Measurements from ENCODE around the gene CCDC182.

Gene CCDC182

GRCh38 chr17:57699751-57700219 lies 45.3 kb downstream of the CCDC182 start:
- Histone ChIP-seq H3K14ac (ENCODE audit: low read length in 2 of 2) (no peak overlapping the region), H3K36me3 (ENCODE audit: control insufficient read depth in 1 of 2, insufficient read depth in 2 of 2, low read depth in 1 of 2, low read length in 2 of 2) (no peaks in the 10 kb centered on the region), H3K4me1 (ENCODE audit: control insufficient read depth, insufficient read depth, low read depth, low read length) (no peaks in the 10 kb centered on the region), H2AK5ac (ENCODE audit: low read length, severe bottlenecking) (no peak overlapping the region), H4K91ac (ENCODE audit: low read length) (no peak overlapping the region), H3K79me1 (replicated peaks; ENCODE audit: low read length, poor library complexity, severe bottlenecking) (no peaks in the 10 kb centered on the region), H3K4me3 (ENCODE audit: insufficient read depth in 1 of 2, low read depth in 1 of 2, low read length in 2 of 2) (no peak overlapping the region), H3K4ac (ENCODE audit: low read depth in 1 of 2, low read length in 2 of 2) (no peak overlapping the region), H3K9me3 (ENCODE audit: control insufficient read depth, low read length) (peaks cover 6% of the 10 kb centered on the region), H3K18ac (ENCODE audit: low read depth in 1 of 2, low read length in 2 of 2) (no peak overlapping the region), H4K8ac (ENCODE audit: low read length) (no peak overlapping the region), H3K27ac (ENCODE audit: low read length, poor library complexity, severe bottlenecking) (no peak overlapping the region), H2BK12ac (ENCODE audit: low read length in 2 of 2) (no peak overlapping the region), H2BK120ac (ENCODE audit: low read depth, low read length) (no peak overlapping the region), H3K23ac (ENCODE audit: low read length in 2 of 2) (no peak overlapping the region), H3K4me2 (ENCODE audit: low read length, poor library complexity, severe bottlenecking) (no peak overlapping the region), H2BK5ac (ENCODE audit: low read depth, low read length, poor library complexity, severe bottlenecking) (no peak overlapping the region), H2AFZ (ENCODE audit: low read depth, low read length) (no peak overlapping the region), H3K9ac (ENCODE audit: low read length) (no peak overlapping the region), H3K27me3 (ENCODE audit: control insufficient read depth in 1 of 2, insufficient read depth in 1 of 2, low read length in 2 of 2) (peaks cover 21 to 50% of the 10 kb centered on the region in 2 experiments), H2BK15ac (ENCODE audit: low read depth, poor library complexity, severe bottlenecking) (no peak overlapping the region)
- DNase-seq = no peak
- WGBS = 47% methylated on average over 7 of the region's 9 CpGs

DNA sequence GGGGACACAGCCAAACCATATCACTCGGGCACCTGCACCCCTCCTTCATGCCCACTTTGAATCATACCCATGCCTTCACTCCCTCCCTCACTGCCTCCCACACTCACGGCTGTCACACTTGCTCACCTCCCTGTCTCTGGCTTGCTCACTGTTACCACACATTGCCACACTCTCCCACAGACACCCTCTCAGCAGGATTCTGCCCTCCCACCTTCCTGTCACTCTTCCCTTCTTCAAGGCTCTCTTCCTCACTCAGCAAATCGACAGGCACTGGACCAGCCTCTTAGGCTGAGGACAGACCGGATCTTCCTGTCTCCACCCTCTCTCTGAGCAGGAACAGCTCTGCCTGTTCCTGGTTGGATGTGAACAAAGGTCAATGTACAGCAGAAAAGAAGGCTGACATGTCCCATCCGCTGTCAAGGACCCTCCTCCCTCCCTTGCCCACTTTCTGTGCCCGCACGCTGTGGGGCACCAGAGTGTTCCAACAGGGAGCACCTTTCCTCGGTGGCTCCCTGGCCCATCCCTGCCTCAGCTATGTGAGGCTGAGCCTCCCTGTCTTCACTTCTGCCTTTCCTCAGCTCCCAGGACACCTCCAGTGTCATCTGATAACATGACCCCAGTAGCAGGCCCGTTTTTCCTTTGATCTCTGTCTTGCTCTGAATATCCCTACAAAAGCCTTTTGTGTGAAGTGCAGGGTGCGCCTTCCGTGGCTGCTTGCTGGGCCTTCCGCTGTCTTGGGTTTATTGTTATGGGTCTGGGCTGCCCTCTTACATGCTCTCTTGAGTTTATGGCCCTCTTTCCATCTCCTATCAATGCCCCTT lies 47.0 kb downstream of the CCDC182 start:
- H3K4me2 ChIP-seq (ENCODE audit: low read length, poor library complexity, severe bottlenecking) = no peak overlapping the region
- DNase-seq = no peak
- no peak overlapping the region for H3K4ac ChIP-seq (ENCODE audit: low read depth in 1 of 2, low read length in 2 of 2)
- H3K23ac ChIP-seq (ENCODE audit: low read length in 2 of 2) = peak overlapping the region in 1 of 2 experiments; percentile 43
- no peak overlapping the region for H3K27ac ChIP-seq (ENCODE audit: low read length, poor library complexity, severe bottlenecking)
- no peak overlapping the region for H2BK5ac ChIP-seq (ENCODE audit: low read depth, low read length, poor library complexity, severe bottlenecking)
- no peak overlapping the region for H4K91ac ChIP-seq (ENCODE audit: low read length)
- peak overlapping the region in 1 of 2 experiments; percentile 47 for H3K14ac ChIP-seq (ENCODE audit: low read length in 2 of 2)
- H3K18ac ChIP-seq (ENCODE audit: low read depth in 1 of 2, low read length in 2 of 2) = no peak overlapping the region
- no peaks in the 10 kb centered on the region for H3K79me1 ChIP-seq (replicated peaks; ENCODE audit: low read length, poor library complexity, severe bottlenecking)
- peak overlapping the region in 1 of 2 experiments; percentile 24 for H3K4me3 ChIP-seq (ENCODE audit: insufficient read depth in 1 of 2, low read depth in 1 of 2, low read length in 2 of 2)
- H3K4me1 ChIP-seq (ENCODE audit: control insufficient read depth, insufficient read depth, low read depth, low read length) = no peaks in the 10 kb centered on the region
- H4K8ac ChIP-seq (ENCODE audit: low read length) = no peak overlapping the region
- no peak overlapping the region for H2BK15ac ChIP-seq (ENCODE audit: low read depth, poor library complexity, severe bottlenecking)
- H2BK12ac ChIP-seq (ENCODE audit: low read length in 2 of 2) = no peak overlapping the region
- no peak overlapping the region for H3K9ac ChIP-seq (ENCODE audit: low read length)
- 58% methylated on average over 12 of the region's 12 CpGs for WGBS
- no peak overlapping the region for H2AK5ac ChIP-seq (ENCODE audit: low read length, severe bottlenecking)
- H2BK120ac ChIP-seq (ENCODE audit: low read depth, low read length) = no peak overlapping the region
- H2AFZ ChIP-seq (ENCODE audit: low read depth, low read length) = no peak overlapping the region
- H3K9me3 ChIP-seq (ENCODE audit: control insufficient read depth, low read length) = peaks cover 9% of the 10 kb centered on the region
- H3K36me3 ChIP-seq (ENCODE audit: control insufficient read depth in 1 of 2, insufficient read depth in 2 of 2, low read depth in 1 of 2, low read length in 2 of 2) = no peaks in the 10 kb centered on the region
- H3K27me3 ChIP-seq (ENCODE audit: control insufficient read depth in 1 of 2, insufficient read depth in 1 of 2, low read length in 2 of 2) = peaks cover 21 to 48% of the 10 kb centered on the region in 2 experiments

DNA sequence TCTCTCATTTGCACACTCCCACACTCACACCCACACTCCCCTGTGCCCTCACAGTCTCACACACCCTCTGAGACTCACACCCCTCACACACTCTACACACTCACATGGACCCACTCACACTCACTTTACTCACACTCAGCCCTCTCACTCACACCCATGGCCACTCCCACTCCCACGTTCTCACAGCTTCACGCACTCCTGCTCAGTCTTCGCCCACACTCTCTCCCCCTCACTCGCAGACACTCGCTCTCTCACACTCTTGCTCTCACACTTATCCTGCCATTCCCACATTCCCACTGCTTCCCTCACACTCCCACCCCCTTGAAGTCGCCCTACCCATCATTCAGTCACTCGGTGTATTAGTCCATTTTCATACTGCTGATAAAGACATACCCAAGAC lies 47.9 kb downstream of the CCDC182 start:
- H3K36me3 ChIP-seq (ENCODE audit: control insufficient read depth in 1 of 2, insufficient read depth in 2 of 2, low read depth in 1 of 2, low read length in 2 of 2) = no peaks in the 10 kb centered on the region
- H3K9me3 ChIP-seq (ENCODE audit: control insufficient read depth, low read length) = peaks cover 9% of the 10 kb centered on the region
- no peaks in the 10 kb centered on the region for H3K79me1 ChIP-seq (replicated peaks; ENCODE audit: low read length, poor library complexity, severe bottlenecking)
- no peak for DNase-seq
- H3K14ac ChIP-seq (ENCODE audit: low read length in 2 of 2) = peak overlapping the region in 1 of 2 experiments; percentile 13
- no peak overlapping the region for H3K18ac ChIP-seq (ENCODE audit: low read depth in 1 of 2, low read length in 2 of 2)
- no peak overlapping the region for H2AFZ ChIP-seq (ENCODE audit: low read depth, low read length)
- no peaks in the 10 kb centered on the region for H3K4me1 ChIP-seq (ENCODE audit: control insufficient read depth, insufficient read depth, low read depth, low read length)
- WGBS = 93% methylated on average over 7 of the region's 7 CpGs
- H2BK120ac ChIP-seq (ENCODE audit: low read depth, low read length) = no peak overlapping the region
- H4K8ac ChIP-seq (ENCODE audit: low read length) = no peak overlapping the region
- no peak overlapping the region for H3K4me2 ChIP-seq (ENCODE audit: low read length, poor library complexity, severe bottlenecking)
- no peak overlapping the region for H2AK5ac ChIP-seq (ENCODE audit: low read length, severe bottlenecking)
- no peak overlapping the region for H2BK5ac ChIP-seq (ENCODE audit: low read depth, low read length, poor library complexity, severe bottlenecking)
- no peak overlapping the region for H3K27ac ChIP-seq (ENCODE audit: low read length, poor library complexity, severe bottlenecking)
- no peak overlapping the region for H3K4ac ChIP-seq (ENCODE audit: low read depth in 1 of 2, low read length in 2 of 2)
- H3K23ac ChIP-seq (ENCODE audit: low read length in 2 of 2) = no peak overlapping the region
- H3K9ac ChIP-seq (ENCODE audit: low read length) = no peak overlapping the region
- H2BK15ac ChIP-seq (ENCODE audit: low read depth, poor library complexity, severe bottlenecking) = no peak overlapping the region
- H4K91ac ChIP-seq (ENCODE audit: low read length) = no peak overlapping the region
- H2BK12ac ChIP-seq (ENCODE audit: low read length in 2 of 2) = no peak overlapping the region
- no peak overlapping the region for H3K4me3 ChIP-seq (ENCODE audit: insufficient read depth in 1 of 2, low read depth in 1 of 2, low read length in 2 of 2)
- H3K27me3 ChIP-seq (ENCODE audit: control insufficient read depth in 1 of 2, insufficient read depth in 1 of 2, low read length in 2 of 2) = peaks cover 21 to 46% of the 10 kb centered on the region in 2 experiments

DNA sequence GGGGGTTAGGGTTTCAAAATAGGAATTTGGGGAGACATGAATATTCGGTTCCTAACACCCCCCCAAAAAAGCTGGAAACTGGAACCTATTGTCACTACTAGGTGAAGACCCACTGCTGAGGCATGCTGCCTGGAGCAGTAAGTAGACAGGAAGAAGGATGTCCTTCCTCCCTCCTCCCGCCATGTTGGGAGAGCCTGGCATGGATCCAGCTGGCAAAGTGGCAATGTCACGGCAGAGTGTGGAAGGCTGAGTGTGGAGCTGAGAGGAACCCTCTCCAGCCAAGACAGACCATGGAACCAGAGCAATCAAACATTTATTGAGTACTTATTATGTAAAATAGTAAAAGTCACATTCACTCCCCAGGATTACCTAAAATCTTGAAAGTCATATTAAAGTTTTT lies 49.0 kb downstream of the CCDC182 start:
- Histone ChIP-seq H3K79me1 (replicated peaks; ENCODE audit: low read length, poor library complexity, severe bottlenecking) (no peaks in the 10 kb centered on the region), H3K9me3 (ENCODE audit: control insufficient read depth, low read length) (peaks cover 14% of the 10 kb centered on the region), H3K4ac (ENCODE audit: low read depth in 1 of 2, low read length in 2 of 2) (no peak overlapping the region), H3K27me3 (ENCODE audit: control insufficient read depth in 1 of 2, insufficient read depth in 1 of 2, low read length in 2 of 2) (peaks cover 21 to 39% of the 10 kb centered on the region in 2 experiments), H2AK5ac (ENCODE audit: low read length, severe bottlenecking) (no peak overlapping the region), H2BK15ac (ENCODE audit: low read depth, poor library complexity, severe bottlenecking) (no peak overlapping the region), H2BK120ac (ENCODE audit: low read depth, low read length) (no peak overlapping the region), H3K14ac (ENCODE audit: low read length in 2 of 2) (no peak overlapping the region), H4K8ac (ENCODE audit: low read length) (no peak overlapping the region), H2BK12ac (ENCODE audit: low read length in 2 of 2) (no peak overlapping the region), H4K91ac (ENCODE audit: low read length) (no peak overlapping the region), H3K4me3 (ENCODE audit: insufficient read depth in 1 of 2, low read depth in 1 of 2, low read length in 2 of 2) (no peak overlapping the region), H3K4me1 (ENCODE audit: control insufficient read depth, insufficient read depth, low read depth, low read length) (no peaks in the 10 kb centered on the region), H2AFZ (ENCODE audit: low read depth, low read length) (no peak overlapping the region), H3K36me3 (ENCODE audit: control insufficient read depth in 1 of 2, insufficient read depth in 2 of 2, low read depth in 1 of 2, low read length in 2 of 2) (no peaks in the 10 kb centered on the region), H3K27ac (ENCODE audit: low read length, poor library complexity, severe bottlenecking) (no peak overlapping the region), H3K9ac (ENCODE audit: low read length) (no peak overlapping the region), H3K18ac (ENCODE audit: low read depth in 1 of 2, low read length in 2 of 2) (no peak overlapping the region), H3K23ac (ENCODE audit: low read length in 2 of 2) (no peak overlapping the region), H3K4me2 (ENCODE audit: low read length, poor library complexity, severe bottlenecking) (no peak overlapping the region), H2BK5ac (ENCODE audit: low read depth, low read length, poor library complexity, severe bottlenecking) (no peak overlapping the region)
- WGBS = 81% methylated on average over 2 of the region's 3 CpGs
- DNase-seq = no peak
